GM18907 (cell line): ENCODE measurements around the gene CXADR.
"Not testable (repeated sequence)": the region's sequence is repeated elsewhere in the genome, so short reads cannot be mapped to it uniquely, and the experiment has no call there.

Experiments
- ATAC-seq: cut with Tn5 transposase; IDR thresholded peaks from one replicate; pipeline ENCODE4 v1.9.1; 2021; ENCODE audit warnings: mild to moderate bottlenecking, moderate library complexity; ENCODE audit not compliant: unreplicated experiment

CXADR gene

GRCh38 chr21:17512253-17513213 lies at the start of gene CXADR:
Gene CXADR, plus strand, starts transcription at chr21:17513043. Its CDS starts 87 bp downstream, at chr21:17513130.
- peak; percentile 93 for ATAC-seq

GRCh38 chr21:17466166-17466565 lies 46.7 kb upstream of the CXADR start:
- no peak for ATAC-seq

DNA sequence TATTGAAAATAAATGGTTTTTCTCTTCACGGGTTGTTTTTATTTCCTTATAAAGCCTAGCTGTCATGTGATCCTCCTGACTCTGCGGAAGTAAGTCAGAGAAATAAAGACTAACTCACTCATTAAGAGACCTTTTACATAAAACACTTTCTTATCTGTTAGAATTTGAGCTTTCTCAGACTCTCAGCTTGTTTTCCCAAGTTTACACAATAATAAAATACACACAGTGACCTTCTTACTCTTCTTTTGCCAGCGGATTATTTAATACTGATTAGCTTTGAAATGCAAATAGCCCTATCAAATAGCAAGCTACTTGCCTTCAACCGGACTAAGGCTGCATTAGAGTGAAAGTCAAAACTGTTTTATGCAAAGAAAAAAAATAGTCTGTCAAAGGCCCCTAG lies 45.5 kb upstream of the CXADR start:
- no peak for ATAC-seq

- no peak for ATAC-seq
Measured at GRCh38 chr21:17467829-17468228, 45.0 kb upstream of the CXADR start.

DNA sequence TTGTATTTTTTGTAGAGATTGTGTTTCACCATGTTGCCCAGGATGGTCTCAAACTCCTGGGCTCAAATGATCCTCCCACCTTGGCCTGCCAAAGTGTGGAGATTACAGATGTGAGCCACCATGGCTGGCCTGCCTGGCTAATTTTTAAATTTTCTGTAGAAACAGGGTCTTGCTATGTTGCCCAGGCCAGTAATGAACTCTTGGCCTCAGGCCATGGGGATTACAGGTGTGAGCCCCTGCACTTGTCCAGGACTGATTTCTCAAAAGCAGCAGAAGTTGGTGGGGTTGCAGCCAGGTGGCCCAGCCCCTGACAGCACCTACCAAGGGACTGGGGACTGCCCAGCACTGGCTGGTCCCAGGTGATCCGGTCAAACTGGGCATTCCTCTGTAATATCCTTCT lies 44.1 kb upstream of the CXADR start:
- ATAC-seq: no peak

DNA sequence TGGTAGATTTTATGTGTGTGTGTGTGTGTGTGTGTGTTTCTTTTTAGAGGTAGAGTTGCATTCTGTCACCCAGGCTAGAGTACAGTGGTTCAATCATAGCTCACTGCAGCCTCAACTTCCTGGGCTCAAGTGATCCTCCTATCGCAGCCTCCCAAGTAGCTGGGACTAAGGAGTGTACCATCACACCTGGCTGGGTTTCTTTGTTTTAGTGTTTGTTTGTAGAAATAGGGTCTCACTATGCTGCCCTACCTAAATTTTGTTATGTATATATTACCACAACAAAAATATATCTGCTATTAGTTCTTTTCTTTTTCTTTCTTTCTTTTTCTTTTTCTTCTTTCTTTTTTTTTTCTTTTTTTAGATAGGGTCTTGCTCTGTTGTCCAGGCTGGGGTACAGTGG lies 43.1 kb upstream of the CXADR start:
- no peak for ATAC-seq

- no peak for ATAC-seq
Measured at GRCh38 chr21:17472182-17472581, 40.7 kb upstream of the CXADR start.

DNA sequence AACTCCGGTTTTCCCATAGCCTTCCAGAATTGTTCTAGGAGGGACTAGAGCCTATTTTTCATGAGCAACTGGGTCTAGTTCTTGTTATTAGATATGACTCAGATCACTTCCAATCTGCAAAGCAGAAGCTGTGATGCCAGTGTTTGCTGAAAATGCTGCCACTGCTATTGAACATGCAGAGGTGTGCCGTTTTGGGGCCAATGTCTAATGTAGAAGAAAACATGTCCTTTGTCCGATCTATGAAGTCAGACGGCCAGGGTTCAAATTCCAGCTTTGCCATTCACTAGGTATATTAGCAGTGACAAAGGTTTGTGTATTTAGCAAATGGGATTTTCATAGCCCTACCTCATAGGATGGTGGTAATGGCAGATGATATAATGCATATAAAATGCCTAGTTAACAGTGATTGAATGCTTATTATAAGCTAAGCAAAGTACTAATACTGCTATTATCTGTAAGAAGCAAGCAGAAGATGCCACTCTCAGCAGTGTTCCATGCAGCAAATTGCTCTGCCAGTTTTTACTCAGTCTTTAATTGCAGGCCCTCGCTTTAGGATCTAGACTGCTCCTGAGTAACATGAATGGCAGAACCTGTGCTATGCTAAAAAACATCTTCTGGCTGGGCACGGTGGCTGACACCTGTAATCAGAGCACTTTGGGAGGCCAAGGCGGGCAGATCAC lies 40.1 kb upstream of the CXADR start:
- no peak for ATAC-seq

GRCh38 chr21:17476006-17476405 lies 36.8 kb upstream of the CXADR start:
- no peak for ATAC-seq

GRCh38 chr21:17478156-17478555 lies 34.7 kb upstream of the CXADR start:
- ATAC-seq: not testable (repeated sequence)

- no peak for ATAC-seq
Measured at GRCh38 chr21:17479606-17480005, 33.2 kb upstream of the CXADR start.

DNA sequence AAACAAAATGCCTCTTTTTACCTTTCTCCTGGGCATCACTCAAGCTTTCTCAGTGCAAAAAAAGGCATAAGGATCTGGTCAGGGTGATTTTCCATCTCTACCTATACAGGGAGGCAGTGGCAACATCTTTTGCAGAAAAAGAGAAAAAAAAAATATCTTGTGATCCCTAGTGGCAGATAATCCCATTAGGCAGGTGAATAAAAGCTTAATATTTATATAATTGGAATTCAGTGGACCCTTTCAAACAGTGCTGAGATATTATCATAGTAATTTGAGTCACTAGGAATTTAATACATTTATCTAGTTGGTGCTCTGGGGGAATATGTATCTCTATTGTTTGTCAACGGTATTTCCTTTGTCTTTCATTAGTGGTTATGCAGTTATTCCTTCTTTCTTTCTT lies 29.9 kb upstream of the CXADR start:
- no peak for ATAC-seq

GRCh38 chr21:17488620-17489019 lies 24.2 kb upstream of the CXADR start:
- ATAC-seq: peak; percentile 83

GRCh38 chr21:17489565-17489964 lies 23.3 kb upstream of the CXADR start:
- not testable (repeated sequence) for ATAC-seq

DNA sequence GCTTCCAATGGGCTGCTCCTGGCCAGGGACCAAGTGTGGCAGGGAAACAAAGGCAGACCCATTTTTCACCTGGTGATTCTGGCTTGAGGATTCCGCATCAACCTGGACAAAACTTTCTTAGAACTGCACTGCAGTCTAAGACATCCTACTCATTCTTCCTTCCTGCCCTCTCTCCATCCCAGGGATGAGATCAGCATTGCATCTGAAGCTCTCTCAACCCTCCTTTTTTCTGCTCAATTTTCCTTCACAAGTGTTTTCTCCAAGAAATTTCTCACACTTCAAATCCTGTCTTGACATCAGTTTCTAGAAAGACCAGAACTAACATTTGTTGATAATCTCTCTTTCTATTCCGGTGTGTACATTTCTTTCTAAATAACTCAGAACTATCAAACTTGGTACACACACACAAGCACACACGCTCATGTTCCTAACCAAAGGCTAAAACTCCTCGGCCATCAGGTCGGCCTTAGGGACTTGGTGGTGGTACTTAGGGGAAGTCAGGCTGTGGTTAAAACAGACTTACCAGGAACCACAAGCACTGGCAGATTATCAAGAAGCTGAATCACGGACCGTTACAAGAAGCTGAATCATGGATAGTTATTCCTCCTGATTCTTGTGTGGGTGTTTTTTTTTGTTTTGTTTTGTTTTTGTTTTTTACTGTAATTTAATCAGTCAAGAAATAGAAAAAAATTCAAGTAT lies 21.0 kb upstream of the CXADR start:
- no peak for ATAC-seq

- no peak for ATAC-seq
Measured at GRCh38 chr21:17492415-17493168, 20.3 kb upstream of the CXADR start.

- no peak for ATAC-seq
Measured at GRCh38 chr21:17494051-17494450, 18.8 kb upstream of the CXADR start.

DNA sequence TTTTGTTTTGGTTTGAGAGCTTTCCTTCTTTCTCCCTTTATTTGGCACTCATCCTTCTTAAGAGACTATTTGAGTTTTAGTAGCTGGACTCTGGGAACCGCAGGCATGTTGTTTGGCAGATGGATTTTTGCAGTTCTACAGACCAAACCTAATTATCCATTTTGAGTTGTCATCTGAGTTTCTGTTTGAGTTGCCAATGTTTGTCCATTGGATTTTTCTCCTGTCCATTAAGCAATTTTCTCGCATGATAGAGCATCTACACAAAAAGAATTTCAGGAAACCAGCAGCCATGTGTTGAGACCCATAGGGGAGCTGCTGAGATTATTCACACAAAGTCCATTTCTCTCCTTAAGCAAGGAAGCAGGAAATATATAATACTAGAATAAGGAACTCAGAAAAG lies 17.2 kb upstream of the CXADR start:
- no peak for ATAC-seq

DNA sequence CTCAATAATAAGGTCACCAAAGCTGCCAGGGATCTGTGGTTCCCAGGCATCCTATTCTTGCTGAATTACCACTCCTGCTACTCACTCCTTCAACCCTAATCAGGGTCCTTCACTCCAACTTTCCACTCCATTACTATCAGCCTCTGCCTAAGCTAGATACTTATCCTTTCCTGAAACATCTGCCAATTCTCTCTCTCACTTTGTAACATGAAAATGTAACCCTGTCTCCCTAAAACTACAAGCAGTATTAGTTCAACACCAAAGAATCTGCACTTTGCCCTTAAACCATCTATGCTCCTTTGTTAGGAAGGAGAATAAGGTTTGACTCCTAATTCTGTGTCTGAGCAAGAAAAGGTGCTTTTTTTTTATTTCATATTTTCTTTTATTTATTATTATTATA lies 15.5 kb upstream of the CXADR start:
- ATAC-seq: no peak

- no peak for ATAC-seq
Measured at GRCh38 chr21:17498586-17498985, 14.3 kb upstream of the CXADR start.
